HG03135 (cell line): ENCODE data around the gene FGF22.
"Not testable (repeated sequence)": the region's sequence is repeated elsewhere in the genome, so short reads cannot be mapped to it uniquely, and the experiment has no call there.

ENCODE experiments used
- ATAC-seq: cut with Tn5 transposase; IDR thresholded peaks from one replicate; pipeline ENCODE4 v1.9.1; 2021; ENCODE audit warnings: mild to moderate bottlenecking, moderate library complexity; ENCODE audit not compliant: unreplicated experiment

The FGF22 gene

DNA sequence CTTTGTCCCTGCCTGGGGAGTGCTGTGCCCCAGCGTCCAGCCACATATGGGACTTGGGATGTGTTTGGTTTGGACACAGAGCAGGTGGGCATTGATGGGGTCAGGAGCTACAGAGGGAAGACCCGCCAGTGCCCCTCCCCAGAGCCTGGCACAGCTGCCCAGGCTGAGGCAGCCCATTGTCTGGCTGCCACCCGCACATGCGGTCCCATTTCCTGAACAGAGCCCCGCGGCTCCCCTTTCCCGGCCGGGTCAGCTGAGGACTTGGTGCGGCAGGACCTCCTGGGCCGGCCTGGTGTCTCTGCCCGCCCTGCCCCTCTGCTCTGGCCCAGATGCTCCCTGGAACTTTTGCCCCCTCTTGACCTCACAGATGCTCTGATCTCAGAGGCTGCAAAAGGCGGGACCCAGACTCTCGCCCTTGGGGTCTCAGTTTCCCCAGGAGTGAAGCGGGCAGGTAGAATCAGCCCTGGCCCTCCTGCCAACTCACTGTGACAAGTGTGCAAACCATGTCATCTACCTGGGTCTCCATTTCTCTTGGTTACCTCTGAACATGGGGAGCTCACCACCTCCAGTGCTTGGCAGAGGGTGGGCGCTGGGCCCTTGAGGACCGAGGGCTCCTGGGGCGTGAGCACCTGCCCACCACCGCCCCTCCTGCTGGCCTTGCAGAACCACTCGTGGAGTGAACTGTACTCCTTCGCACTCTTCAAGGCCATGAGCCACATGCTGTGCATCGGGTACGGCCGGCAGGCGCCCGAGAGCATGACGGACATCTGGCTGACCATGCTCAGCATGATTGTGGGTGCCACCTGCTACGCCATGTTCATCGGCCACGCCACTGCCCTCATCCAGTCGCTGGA lies 32.2 kb upstream of the FGF22 start:
- ATAC-seq: no peak

DNA sequence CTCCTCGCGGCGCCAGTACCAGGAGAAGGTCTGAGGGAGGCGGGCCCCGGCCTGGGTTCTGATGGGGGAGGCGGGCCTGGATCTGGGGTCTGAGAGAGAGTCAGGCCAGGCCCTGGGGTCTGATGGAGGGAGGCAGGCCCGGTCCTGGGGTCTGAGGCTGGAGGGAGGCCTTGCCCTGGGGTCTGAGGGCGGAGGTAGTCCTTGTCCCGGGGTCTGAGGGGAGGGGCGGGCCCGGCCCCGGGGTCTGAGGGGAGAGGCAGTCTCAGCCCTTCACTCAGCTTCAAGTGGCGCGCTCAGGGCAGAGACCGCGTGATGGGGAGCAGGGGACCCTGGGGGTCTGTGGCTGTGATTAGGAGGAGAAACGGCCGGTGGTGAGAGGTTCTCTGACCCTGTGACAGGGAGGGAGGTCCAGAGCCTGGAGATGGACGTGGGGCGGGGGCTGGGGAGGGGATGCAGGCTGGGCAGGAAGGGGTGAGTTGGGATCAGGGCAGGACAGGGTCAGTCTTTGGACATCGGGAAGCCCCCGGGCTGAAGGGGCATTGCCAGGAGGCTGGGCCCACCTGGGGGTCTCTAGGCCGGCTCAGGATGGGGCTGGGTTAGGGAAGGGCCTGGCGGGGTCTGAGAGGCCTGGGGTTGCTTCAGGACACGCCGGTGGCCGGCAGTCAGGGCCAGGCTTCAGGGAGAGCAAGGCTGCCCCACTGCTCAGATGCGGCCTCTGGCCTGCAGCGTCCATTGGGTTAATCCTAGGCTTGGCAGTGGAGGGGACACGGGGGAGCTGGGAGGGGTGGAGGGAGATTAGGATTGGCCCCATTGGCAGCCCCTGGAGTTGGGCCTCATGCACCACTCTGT lies 31.3 kb upstream of the FGF22 start:
- no peak for ATAC-seq

DNA sequence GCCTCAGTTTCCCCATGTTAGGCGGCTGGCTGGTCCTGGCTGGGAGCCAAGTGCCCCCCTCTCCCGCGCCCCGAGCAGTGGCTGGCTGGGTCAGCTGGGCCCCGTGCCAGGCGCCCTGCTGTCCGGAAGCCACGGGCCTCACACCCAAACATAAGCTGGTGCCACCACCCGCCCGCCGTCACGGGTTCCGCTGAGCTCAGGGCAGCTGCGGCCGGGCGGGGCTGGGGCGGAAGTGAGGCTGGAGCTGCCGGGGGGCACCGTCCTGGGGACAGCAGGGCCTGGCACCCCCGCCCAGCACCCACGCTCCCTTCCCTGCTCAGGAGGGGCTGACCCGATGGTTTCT lies 30.7 kb upstream of the FGF22 start:
- no peak for ATAC-seq

DNA sequence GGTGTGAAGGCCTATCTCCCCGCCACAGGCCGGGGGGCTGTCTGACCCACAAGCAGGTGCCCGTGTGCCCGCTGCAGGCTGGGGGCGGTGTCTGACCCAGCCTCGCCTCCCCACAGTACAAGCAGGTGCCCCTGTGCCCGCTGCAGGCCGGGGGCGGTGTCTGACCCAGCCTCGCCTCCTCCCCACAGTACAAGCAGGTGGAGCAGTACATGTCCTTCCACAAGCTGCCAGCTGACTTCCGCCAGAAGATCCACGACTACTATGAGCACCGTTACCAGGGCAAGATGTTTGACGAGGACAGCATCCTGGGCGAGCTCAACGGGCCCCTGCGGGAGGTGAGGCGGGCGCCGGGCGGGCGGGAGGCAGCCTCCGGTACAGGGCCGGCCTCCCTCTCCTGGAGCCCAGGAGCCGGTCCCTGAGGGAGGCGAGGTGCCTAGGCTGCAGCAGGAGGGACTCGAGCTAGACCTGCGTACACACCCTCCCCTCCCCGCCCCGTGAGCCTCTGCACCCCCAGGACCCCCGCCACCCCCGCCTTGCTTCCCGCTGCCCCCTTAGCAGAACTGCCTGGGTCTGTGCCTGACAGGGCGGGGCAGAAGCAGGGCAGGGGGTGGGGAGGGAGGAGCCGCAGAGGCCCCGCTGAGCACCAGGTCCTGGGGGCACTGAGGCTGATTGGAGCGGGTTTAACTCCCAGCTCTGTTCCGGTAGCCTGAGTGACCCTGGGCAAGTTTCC lies 29.4 kb upstream of the FGF22 start:
- no peak for ATAC-seq

DNA sequence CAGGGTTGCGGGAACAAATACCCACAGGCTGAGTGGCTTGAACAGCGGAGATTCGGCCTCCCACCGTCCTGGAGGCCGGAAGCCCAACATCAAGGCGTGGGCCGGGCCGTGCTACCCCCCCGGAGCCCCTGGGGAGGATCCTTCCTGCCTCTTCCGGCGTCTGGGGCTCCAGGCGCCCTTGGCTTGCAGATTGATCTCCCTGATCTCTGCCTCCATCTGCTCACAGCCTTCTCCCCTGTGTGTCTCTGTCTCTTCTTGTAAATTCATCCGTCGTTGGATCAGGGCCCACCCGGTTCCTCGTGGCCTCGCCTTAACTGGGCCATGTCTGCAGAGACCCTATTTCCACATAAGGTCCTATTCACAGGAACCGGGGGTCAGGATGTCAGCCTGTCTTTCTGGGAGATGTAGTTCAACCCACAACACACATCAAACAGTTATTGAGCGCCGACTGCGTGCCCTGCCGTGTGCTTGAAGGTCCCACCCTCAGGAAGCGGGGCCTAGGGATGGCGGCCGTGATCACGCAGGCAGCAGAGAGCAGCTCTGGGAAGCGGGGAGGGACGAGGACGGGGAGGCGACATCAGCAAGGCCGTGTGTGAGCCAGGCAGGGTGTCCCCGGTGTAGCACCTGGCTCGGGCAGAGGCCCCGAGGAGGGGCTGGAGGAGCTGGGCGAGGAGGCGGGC lies 28.7 kb upstream of the FGF22 start:
- no peak for ATAC-seq

DNA sequence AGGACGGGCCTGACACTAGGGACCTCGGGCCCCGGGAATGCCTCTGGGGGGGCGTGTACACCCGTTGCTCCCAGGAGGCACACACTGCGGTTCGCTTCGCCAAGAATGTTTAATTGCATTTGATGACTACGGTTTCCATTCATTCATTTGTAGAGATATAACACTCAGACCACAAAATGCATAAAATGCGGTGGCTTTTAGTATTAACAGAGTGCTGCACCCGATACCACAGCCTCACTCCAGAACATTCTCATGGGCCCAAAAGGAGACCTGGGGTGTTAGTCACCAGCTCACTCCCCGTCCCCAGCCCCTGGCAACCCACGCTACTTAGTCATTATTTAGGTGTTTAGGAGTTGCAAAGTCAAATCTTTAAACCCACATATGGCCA lies 28.2 kb upstream of the FGF22 start:
- no peak for ATAC-seq

DNA sequence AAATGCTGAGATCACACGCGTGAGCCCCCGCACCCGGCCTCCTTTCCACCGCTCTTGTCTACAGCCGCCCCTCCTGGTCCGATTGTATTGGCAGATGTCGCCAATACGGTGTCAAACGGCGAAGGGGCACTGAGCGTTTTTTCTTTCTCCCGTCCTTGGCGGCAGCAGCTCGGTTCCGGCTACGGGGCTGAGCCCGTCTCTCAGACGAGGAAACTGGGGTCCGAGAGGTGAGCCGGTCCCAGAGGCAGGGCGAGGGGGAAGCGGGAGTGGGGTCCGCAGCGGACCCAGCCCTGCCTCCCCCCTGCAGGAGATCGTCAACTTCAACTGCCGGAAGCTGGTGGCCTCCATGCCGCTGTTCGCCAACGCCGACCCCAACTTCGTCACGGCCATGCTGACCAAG lies 26.7 kb upstream of the FGF22 start:
- ATAC-seq: no peak

DNA sequence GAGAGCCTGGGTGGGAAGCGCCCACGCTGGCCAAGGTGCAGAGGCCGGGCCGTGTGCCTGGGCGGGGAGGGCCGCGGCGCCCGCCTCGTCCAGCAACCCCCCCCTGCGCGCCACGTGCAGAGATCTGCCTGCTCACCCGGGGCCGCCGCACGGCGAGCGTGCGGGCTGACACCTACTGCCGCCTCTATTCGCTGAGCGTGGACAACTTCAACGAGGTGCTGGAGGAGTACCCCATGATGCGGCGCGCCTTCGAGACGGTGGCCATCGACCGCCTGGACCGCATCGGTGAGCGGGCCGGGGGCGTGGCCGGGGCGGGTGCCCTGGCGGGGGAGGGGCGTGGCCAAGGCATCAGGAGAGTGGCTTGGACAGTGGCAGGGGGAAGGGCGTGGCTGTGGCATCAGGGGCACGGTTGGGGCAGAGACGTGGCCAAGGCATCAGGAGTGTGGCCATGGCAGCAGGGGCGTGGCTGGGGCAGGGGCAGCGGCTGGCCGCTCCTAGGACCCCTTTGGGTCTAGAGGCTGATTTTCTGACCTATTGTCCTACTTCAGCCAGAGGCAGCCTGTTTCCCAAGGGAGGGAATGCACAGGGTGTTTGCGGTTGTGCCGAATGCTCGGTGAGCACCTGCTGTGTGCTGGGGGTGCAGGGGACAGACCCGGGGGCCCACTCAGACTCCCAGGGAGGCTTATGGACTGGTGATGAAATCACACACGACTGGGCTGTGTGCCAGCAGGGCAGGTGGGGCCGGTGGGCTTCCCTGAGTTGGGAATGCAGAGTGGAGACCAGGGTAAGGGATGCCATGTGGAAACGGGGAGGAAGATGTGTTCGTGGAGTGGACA lies 25.7 kb upstream of the FGF22 start:
- ATAC-seq: no peak

DNA sequence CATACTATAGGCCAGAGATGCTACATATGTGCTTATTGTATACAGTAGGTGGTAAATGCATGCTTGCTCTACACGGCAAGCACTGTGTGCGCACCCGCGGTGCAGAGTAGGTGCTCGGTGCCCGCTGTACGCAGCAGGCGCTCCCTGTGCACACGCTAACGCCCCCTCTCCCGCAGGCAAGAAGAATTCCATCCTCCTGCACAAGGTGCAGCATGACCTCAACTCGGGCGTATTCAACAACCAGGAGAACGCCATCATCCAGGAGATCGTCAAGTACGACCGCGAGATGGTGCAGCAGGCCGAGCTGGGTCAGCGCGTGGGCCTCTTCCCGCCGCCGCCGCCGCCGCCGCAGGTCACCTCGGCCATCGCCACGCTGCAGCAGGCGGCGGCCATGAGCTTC lies 24.1 kb upstream of the FGF22 start:
- ATAC-seq: no peak

DNA sequence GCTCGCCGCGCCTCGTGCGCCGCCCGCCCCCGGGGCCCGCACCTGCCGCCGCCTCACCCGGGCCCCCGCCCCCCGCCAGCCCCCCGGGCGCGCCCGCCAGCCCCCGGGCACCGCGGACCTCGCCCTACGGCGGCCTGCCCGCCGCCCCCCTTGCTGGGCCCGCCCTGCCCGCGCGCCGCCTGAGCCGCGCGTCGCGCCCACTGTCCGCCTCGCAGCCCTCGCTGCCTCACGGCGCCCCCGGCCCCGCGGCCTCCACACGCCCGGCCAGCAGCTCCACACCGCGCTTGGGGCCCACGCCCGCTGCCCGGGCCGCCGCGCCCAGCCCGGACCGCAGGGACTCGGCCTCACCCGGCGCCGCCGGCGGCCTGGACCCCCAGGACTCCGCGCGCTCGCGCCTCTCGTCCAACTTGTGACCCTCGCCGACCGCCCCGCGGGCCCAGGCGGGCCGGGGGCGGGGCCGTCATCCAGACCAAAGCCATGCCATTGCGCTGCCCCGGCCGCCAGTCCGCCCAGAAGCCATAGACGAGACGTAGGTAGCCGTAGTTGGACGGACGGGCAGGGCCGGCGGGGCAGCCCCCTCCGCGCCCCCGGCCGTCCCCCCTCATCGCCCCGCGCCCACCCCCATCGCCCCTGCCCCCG lies 23.5 kb upstream of the FGF22 start:
- ATAC-seq: no peak

DNA sequence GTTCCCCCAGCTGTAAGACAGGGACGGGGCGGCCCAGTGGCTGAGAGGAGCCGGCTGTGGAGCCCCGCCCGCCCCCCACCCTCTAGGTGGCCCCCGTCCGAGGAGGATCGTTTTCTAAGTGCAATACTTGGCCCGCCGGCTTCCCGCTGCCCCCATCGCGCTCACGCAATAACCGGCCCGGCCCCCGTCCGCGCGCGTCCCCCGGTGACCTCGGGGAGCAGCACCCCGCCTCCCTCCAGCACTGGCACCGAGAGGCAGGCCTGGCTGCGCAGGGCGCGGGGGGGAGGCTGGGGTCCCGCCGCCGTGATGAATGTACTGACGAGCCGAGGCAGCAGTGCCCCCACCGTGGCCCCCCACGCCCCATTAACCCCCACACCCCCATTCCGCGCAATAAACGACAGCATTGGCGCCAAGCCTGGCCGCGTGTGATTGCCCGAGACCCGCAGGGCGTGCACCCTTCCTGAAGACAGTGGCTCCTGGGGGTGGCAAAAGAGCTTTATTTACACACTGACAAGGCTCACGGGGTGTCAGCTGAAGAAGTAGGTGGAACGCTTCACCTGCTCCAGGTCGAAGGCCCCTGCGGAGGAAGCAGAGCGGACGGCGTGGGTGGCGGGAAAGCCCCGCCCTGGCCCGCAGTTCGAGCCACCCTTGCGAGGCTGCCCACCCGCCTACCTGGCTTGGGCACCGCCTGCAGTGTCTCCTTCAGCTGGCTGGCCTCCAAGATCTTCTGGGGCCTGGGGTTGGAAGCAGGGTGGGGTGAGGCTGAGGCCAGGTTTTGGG lies 22.7 kb upstream of the FGF22 start:
- ATAC-seq: no peak

DNA sequence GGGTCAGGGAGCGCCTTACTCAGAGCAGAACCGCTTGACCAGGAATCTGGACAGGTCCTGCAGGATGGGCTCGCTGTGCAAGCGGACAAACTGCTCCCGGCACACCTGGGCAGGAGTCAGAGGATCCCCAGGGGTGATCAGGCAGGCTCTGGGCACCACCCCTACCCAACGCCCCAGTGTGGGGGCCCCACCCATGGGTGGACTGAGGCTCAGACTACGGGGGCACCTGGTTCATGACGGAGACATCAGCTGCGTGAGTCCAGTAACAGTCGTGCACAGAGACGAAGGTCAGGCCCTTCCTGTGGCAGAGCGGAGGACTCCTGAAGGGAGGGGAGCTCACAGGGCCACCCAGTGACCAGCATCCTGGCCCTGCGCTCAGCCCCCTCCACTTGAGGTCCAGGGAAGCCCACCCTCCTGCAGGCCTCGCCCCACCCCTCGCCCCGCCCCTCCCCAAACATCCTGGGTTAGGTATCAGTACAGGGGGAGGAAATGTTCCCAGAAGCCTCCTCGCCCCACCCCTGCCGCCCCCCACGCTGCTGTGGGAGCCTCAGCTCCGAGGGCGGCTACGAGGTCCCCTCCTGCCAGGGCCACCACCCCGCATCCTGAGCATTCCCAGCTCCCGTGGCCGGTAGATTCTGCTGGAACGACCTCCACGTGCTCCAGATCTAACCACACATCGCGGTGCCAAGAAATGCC lies 22.0 kb upstream of the FGF22 start:
- ATAC-seq: no peak

DNA sequence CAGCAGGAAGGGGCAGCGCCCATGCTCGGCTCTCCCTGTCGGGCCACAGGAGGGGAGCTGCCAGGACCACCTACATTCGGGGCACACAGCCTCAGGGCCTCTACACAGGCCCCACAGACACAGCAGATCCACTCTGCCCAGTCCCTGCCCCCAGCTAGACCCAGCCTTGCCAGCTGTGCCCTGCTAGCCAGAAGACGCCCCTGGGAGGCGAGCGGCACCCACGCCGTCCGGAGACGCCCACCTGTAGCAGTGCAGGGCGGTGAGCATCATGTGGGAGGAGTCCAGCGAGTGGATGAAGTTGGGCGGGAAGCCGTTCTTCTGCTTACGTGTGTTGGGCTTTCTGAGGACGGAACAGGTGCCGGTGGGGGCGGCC lies 21.4 kb upstream of the FGF22 start:
- ATAC-seq: no peak

DNA sequence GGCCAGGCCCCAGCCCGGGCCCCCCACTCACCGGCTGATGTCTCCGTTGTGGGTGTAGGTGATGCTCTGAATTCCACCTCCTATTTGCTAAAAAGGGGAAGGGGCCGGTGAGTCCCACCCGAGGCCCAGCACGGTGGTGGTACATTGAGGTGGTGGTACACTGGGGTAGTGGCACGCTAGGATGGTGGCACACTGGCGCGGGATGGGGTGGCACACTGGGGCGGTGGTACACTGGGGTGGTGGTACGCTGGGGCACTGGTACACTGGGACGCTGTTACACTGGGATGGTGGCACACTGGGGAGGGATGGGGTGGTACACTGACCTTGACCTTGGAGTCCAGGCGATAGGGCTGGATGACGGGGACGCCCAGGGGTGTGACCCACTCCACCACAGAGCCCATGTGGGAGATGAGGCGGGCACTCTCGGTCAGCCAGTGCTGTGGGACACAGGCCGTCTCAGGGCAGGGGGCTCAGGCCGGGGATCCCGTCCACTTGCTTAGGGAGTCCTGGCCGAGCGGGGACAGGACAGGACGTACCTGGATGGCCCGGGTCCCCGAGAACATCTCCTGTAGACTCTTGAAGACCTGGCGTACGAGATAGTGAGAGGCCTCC lies 20.9 kb upstream of the FGF22 start:
- ATAC-seq: no peak

DNA sequence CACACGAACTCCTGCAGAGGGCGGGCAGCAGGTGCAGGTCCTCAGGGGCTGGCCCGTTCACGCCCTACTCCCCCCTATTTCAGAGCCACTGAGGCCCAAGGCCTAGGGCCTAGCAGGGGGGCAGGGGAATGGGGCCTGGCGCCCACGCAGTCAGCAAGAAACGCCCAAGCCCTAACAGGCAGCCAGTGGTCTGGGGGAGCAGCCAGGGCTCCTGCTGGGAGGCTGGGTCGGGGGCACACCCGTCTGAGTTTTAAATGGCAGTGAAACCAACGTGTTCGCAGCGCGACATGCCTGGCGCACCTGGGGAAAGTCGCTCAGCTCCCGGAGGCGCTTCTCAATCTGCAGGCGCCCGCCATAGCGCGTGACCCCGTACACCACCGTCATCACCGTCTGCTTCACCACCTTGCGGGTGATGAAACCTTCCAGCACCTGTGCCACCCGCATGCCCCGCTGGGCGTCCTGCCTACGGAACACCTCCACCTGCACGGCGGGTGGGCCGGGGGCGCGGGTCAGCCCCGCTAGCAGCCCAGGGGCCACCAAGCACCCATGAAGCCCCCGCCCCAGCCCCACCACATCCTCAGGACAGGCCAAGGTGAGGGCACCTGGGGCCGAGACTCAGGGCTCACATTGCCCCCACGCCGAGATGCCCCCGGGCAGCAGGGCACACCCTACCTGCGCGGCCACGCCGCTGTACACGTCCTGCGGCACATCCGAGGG lies 20.2 kb upstream of the FGF22 start:
- no peak for ATAC-seq

DNA sequence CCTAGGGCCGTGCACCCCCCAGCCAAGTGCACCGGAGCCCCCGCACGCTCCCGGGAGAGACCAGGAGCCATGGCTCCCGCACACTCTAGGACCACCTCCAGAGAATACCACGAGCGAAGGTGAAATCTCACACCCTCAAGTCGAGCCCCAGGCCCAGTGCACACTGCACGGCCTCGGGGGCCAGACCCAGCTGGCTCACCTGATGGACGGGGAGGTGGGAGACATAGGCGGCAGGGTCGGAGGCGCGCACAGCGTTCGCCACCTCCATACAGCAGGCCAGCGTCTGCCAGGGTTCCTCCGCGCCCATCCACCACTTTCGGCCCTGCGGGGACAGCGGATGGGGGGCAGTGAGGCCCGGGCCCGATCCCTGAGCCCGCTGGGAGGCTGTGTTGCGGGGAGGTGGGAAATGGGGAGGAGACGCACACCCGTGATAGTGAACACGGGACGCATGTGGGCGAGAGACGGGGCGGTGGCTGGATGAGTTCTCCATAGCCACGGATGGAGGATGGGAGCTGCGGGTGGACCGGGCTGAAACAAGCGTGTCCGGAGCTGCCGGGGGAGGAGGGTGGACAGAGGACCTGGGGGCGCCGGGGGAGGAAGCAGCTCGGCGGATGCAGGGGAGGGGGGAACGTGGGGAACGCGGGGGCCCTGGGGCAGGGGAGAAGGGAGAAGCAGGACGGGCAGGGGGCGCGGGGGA lies 19.4 kb upstream of the FGF22 start:
- ATAC-seq: no peak

DNA sequence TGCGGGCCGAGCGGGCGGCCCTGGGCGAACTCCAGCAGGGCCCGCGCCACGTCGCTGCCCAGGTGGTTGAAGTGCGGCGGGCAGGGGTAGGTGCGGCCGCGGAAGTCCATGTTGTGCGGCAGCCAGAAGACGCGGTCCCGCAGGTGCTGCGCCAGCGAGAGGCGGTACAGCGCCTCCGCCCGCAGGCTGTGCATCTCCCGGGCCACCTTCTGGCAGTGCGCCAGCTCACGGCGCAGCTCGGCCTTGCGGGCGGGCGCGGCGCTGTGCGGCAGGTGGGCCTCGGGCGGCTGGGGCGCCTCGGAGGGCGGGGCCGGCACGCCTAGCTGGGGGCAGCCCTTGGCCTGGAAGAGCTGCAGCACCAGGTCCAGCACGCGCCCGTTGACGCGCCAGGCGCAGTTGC lies 18.5 kb upstream of the FGF22 start:
- ATAC-seq: not testable (repeated sequence)
